ENCODE results near the gene SYTL4. TPM values are rescaled to one million over a fixed set of nuclear protein-coding genes. Genes with fewer than 3 reads are reported as not detected.

The SYTL4 gene
- total and polyA plus RNA-seq, 12 donors, result 3.4 to 12.3 (median 5.4) TPM

DNA sequence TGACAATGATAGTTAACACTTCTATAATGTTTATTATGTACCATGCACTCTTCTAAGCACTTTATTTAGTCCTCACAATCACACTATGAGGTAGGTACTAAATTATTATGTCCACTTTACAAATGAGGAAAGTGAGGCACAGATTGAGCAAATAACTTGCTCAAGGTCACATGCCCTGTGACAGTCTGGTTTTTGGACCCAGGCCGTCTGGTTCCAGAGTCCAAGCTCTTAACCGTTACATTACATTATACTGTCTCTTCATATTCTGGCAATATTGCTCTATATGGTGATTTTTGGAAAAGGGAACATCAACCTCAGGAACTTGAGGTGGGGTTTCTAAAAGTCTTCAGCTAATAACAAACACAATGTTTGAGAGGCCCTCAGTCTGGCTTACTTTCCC lies 12.8 kb downstream of the SYTL4 start:
- Histone ChIP-seq H3K4me3 (no peak overlapping the region), H3K27ac (no peak overlapping the region), H3K27me3 (no peaks in the 10 kb centered on the region), H3K4me1 (replicated peaks in 1 of 2) (no peaks in the 10 kb centered on the region), H3K36me3 (replicated peaks in 1 of 2) (no peaks in the 10 kb centered on the region), H3K9me3 (replicated peaks in 1 of 3) (no peaks in the 10 kb centered on the region)
- TF ChIP-seq POLR2A (IDR thresholded peaks at IDR 0.05), result no peak
- TF ChIP-seq, protein P1, sequence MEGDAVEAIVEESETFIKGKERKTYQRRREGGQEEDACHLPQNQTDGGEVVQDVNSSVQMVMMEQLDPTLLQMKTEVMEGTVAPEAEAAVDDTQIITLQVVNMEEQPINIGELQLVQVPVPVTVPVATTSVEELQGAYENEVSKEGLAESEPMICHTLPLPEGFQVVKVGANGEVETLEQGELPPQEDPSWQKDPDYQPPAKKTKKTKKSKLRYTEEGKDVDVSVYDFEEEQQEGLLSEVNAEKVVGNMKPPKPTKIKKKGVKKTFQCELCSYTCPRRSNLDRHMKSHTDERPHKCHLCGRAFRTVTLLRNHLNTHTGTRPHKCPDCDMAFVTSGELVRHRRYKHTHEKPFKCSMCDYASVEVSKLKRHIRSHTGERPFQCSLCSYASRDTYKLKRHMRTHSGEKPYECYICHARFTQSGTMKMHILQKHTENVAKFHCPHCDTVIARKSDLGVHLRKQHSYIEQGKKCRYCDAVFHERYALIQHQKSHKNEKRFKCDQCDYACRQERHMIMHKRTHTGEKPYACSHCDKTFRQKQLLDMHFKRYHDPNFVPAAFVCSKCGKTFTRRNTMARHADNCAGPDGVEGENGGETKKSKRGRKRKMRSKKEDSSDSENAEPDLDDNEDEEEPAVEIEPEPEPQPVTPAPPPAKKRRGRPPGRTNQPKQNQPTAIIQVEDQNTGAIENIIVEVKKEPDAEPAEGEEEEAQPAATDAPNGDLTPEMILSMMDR (IDR thresholded peaks at IDR 0.05), result no peak
- no peak for DNase-seq
- intact Hi-C loops (cut with DNase I), result no loop called here
- 68 to 78% (median 73%) methylated on average over 2 of the region's 2 CpGs for WGBS, 4 donors

DNA sequence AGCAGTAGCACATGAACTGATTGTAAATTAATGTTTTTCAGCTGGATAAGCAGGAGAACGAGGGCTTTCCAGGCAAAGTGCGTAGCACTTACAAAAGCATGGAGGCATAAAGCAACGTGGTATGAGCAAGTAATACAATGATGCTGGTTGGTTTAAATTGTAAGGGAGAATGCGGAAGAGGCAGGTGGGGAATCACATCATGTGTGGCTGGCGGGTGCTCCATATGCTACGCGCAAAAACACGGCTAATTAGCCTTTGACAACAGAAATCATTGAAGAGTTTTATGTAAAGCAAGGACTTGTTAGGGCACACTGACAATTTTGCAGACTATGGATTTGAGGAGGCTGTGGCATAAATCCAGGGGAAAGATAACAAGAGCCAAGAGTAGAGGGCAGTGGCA lies 14.6 kb downstream of the SYTL4 start:
- Histone ChIP-seq H3K36me3 (replicated peaks in 1 of 2) (no peaks in the 10 kb centered on the region), H3K4me3 (no peak overlapping the region), H3K27ac (no peak overlapping the region), H3K4me1 (replicated peaks in 1 of 2) (no peaks in the 10 kb centered on the region), H3K9me3 (replicated peaks in 1 of 3) (no peaks in the 10 kb centered on the region), H3K27me3 (no peaks in the 10 kb centered on the region)
- intact Hi-C loops (cut with DNase I), result no loop called here
- 75 to 90% (median 83%) methylated on average over 8 of the region's 8 CpGs for WGBS, 4 donors
- no peak for DNase-seq
- TF ChIP-seq, protein P1 (IDR thresholded peaks at IDR 0.05), result no peak

DNA sequence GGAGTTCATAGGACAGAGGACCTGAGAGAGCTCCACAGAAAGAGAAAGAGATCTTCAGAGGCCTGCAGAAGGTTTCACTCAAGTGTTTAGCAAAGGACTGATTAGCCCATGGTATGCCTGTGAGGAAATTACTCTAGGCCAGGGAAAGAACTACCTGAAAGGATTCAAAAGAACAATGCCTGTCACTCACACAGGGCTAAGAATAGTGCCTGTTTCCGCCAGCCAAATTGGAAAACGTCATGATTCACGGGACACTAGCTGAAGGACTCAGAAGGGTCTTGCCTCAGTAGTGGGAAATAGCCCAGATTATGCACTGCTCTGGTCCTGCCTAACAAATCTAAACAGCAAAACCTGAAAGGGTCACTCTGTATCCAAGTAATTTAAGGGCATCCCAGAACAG lies 21.1 kb downstream of the SYTL4 start:
- Histone ChIP-seq H3K9me3 (replicated peaks in 1 of 3) (no peaks in the 10 kb centered on the region), H3K36me3 (replicated peaks in 1 of 2) (no peaks in the 10 kb centered on the region), H3K27ac (no peak overlapping the region), H3K27me3 (peaks cover 4% of the 10 kb centered on the region), H3K4me1 (replicated peaks in 1 of 2) (no peaks in the 10 kb centered on the region), H3K4me3 (no peak overlapping the region)
- TF ChIP-seq POLR2A (IDR thresholded peaks at IDR 0.05), result no peak
- TF ChIP-seq, protein P1 (IDR thresholded peaks at IDR 0.05), result no peak
- 20 to 46% (median 37%) methylated on average over 1 to 3 of the region's 3 CpGs for WGBS, 4 donors
- intact Hi-C loops (cut with DNase I), result no loop called here
- no peak for DNase-seq

DNA sequence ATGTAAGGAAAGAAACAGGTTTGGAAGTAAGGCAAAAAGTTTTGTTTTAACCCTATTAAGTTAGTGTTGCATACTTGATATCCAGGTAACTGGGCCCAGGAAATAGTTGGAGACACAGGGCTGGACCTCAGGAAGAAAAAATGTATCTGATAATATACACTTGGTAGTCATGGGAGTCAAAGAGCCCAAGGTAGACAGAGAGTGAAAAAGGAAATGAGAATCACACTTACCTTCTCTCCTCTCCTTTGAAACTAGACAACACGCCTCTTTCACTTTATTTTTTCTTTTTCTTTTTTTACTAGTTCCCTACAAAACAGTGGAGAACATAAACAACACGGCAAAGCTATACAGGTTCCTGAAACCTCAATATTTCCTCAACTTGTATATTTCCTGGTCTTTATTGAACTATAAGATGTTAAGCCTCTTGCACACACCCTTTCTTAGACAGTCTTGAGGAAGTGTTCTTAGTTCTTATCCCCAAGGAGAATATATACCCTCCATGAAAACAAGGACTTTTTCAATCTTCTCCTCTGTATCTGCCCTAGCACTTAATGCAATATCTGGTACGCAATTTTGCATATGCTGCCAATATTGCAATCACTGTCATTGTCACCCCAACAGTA lies 27.2 kb downstream of the SYTL4 start:
- Histone ChIP-seq H3K36me3 (replicated peaks in 1 of 2) (no peaks in the 10 kb centered on the region), H3K27me3 (peaks cover 6% of the 10 kb centered on the region), H3K4me3 (no peak overlapping the region), H3K4me1 (replicated peaks in 1 of 2) (no peaks in the 10 kb centered on the region), H3K27ac (no peak overlapping the region), H3K9me3 (replicated peaks in 1 of 3) (no peaks in the 10 kb centered on the region)
- intact Hi-C loops (cut with DNase I), result no loop called here
- DNase-seq, result no peak
- WGBS, 4 donors, result 46 to 57% (median 49%) methylated on average over 3 of the region's 3 CpGs
- TF ChIP-seq, protein P1 (IDR thresholded peaks at IDR 0.05), result no peak
- no peak for TF ChIP-seq POLR2A (IDR thresholded peaks at IDR 0.05)

Measured in adrenal gland (tissue), 12 donors.